Ascending aorta (tissue), 2 donors: ENCODE results near the gene JOSD1. TPM values are rescaled to one million over a fixed set of nuclear protein-coding genes. Genes with fewer than 3 reads are reported as not detected.
"Not testable (repeated sequence)": the region's sequence is repeated elsewhere in the genome, so short reads cannot be mapped to it uniquely, and the experiment has no call there.

Experiments used
- DNase-seq, 2 donors: peaks; one replicate each; pipeline ENCODE4 v3.0.0-alpha.2; 2019; ENCODE audit warnings: low spot score in 2 of 2
- H3K27ac ChIP-seq, 2 donors: fragments of 200-600 bp; sonication (generic); one replicate each; pipeline ENCODE4 v1.5.1; 2016 to 2017; ENCODE audit warnings: mild to moderate bottlenecking in 1 of 2
- H3K27me3 ChIP-seq: fragments of 200-600 bp; sonication (generic); one replicate; pipeline ENCODE4 v1.5.1; 2017
- H3K36me3 ChIP-seq, 2 donors: fragments of 200-600 bp; sonication (generic); one replicate each; pipeline ENCODE4 v1.5.1; 2016
- H3K4me1 ChIP-seq, 2 donors: fragments of 200-600 bp; sonication (generic); one replicate each; pipeline ENCODE4 v1.5.1; 2016 to 2017; ENCODE audit warnings: mild to moderate bottlenecking in 1 of 2
- H3K4me3 ChIP-seq, 2 donors: fragments of 200-600 bp; sonication (generic); one replicate each; pipeline ENCODE4 v1.5.1; 2016 to 2017; ENCODE audit warnings: mild to moderate bottlenecking in 1 of 2
- H3K9me3 ChIP-seq, 2 donors: fragments of 200-600 bp; sonication (generic); one replicate each; pipeline ENCODE4 v1.5.1; 2016
- CTCF ChIP-seq, 3 experiments: fragments of 200-600 bp in 2 of 3; fragments of 450-650 bp in 1 of 3; sonication (generic) in 2 of 3; IDR thresholded peaks; one replicate each; pipeline ENCODE4 v1.5.1; 2016 to 2019; ENCODE audit warnings: antibody characterized with exemption in 3 of 3, mild to moderate bottlenecking in 1 of 3, moderate library complexity in 1 of 3
- intact Hi-C: fragments of 100-400 bp; cut with DNase I; formaldehyde crosslinking; loops from one replicate; pipeline ENCODE4 v1.15.1; 2023
- total RNA-seq: library from RNA; depleted of rRNA; stranded (reverse); fragments of >200 nt; gene quantifications from one replicate; pipeline ENCODE4 v1.1.0, GENCODE V29; 2016

The JOSD1 gene
- total RNA-seq, 1 donor from 2014 or later, result 153 TPM

- no peak for TF ChIP-seq CTCF (IDR thresholded peaks at IDR 0.05)
- intact Hi-C loops, result no loop called here
- Histone ChIP-seq H3K36me3 (no peaks in the 10 kb centered on the region), H3K4me1 (peaks cover 0 to 9% of the 10 kb centered on the region in 2 donors), H3K27me3 (no peaks in the 10 kb centered on the region), H3K9me3 (no peaks in the 10 kb centered on the region), H3K27ac (peak overlapping the region in 1 of 2 donors; percentile 68), H3K4me3 (peak overlapping the region; percentile 82 to 88)
- no peak for DNase-seq
Measured at GRCh38 chr22:38655519-38656255, 45.1 kb downstream of the JOSD1 start.

GRCh38 chr22:38653741-38654140 is 47.0 kb downstream of the JOSD1 start:
- H3K27ac ChIP-seq, result no peak overlapping the region
- peaks cover 0 to 9% of the 10 kb centered on the region in 2 donors for H3K4me1 ChIP-seq
- no peaks in the 10 kb centered on the region for H3K27me3 ChIP-seq
- no peak for TF ChIP-seq CTCF (IDR thresholded peaks at IDR 0.05)
- no peak overlapping the region for H3K4me3 ChIP-seq
- DNase-seq, result no peak
- no peaks in the 10 kb centered on the region for H3K9me3 ChIP-seq
- intact Hi-C loops, result no loop called here
- H3K36me3 ChIP-seq, result no peaks in the 10 kb centered on the region

GRCh38 chr22:38652859-38653258 is 47.9 kb downstream of the JOSD1 start:
- DNase-seq, result no peak
- Histone ChIP-seq H3K27ac (no peak overlapping the region), H3K36me3 (no peaks in the 10 kb centered on the region), H3K9me3 (no peaks in the 10 kb centered on the region), H3K4me1 (peaks cover 0 to 9% of the 10 kb centered on the region in 2 donors), H3K27me3 (no peaks in the 10 kb centered on the region), H3K4me3 (no peak overlapping the region)
- no peak for TF ChIP-seq CTCF (IDR thresholded peaks at IDR 0.05)
- intact Hi-C loops, result no loop called here

- Histone ChIP-seq H3K4me1 (no peaks in the 10 kb centered on the region), H3K36me3 (no peaks in the 10 kb centered on the region), H3K27me3 (no peaks in the 10 kb centered on the region), H3K27ac (no peak overlapping the region), H3K4me3 (no peak overlapping the region), H3K9me3 (no peaks in the 10 kb centered on the region)
- intact Hi-C loops, result no loop called here
- no peak for TF ChIP-seq CTCF (IDR thresholded peaks at IDR 0.05)
- no peak for DNase-seq
Measured at GRCh38 chr22:38649841-38650522, 50.8 kb downstream of the JOSD1 start.

- TF ChIP-seq CTCF (IDR thresholded peaks at IDR 0.05), result no peak
- Histone ChIP-seq H3K27ac (no peak overlapping the region), H3K36me3 (no peaks in the 10 kb centered on the region), H3K9me3 (no peaks in the 10 kb centered on the region), H3K4me1 (no peaks in the 10 kb centered on the region), H3K4me3 (no peak overlapping the region), H3K27me3 (no peaks in the 10 kb centered on the region)
- intact Hi-C loops, result no loop called here
- DNase-seq, result no peak
Measured at GRCh38 chr22:38645430-38645829, 55.3 kb downstream of the JOSD1 start.

- H3K4me3 ChIP-seq, intact Hi-C loops: not testable (repeated sequence)
Measured at GRCh38 chr22:38644245-38644644, 56.5 kb downstream of the JOSD1 start.

More at GRCh38 chr22:38644245-38644644, 56.5 kb downstream of the JOSD1 start:
- H3K27me3 ChIP-seq, H3K4me1 ChIP-seq, H3K27ac ChIP-seq, DNase-seq, H3K36me3 ChIP-seq, H3K9me3 ChIP-seq: not testable (repeated sequence)
